HepG2 (cell line): Measurements from ENCODE around the gene TBXAS1. TPM values are rescaled to one million over a fixed set of nuclear protein-coding genes. Genes with fewer than 3 reads are reported as not detected.

Source experiments
- ATAC-seq: fragments of 200-7000 bp; cut with Tn5 transposase; 3 replicates; pipeline ENCODE4 v1.9.1; 2020; ENCODE audit warnings: mild to moderate bottlenecking, moderate library complexity
- BruUV-seq: library from RNA; stranded (reverse); fragments of 400-500 nt; replicated peaks from 2 replicates; lab custom pipeline; 2021; lab: Mats Ljungman, UMichigan
- CTCF ChIA-PET: fragments of 300-600 bp; formaldehyde crosslinking; extraction: SDS; loops from one replicate; lab custom pipeline; 2021; ENCODE audit warnings: low total read pairs, inconsistent platforms, low intra/inter-chr PET ratio; lab: Yijun Ruan, JAX
- POLR2A ChIA-PET: fragments of 350-600 bp; sonication (Branson Sonifier 250); formaldehyde crosslinking; loops from one replicate; lab custom pipeline; 2020; ENCODE audit warnings: antibody characterized with exemption, inconsistent platforms; lab: Yijun Ruan, JAX
- DNase-seq: peaks from one replicate; pipeline ENCODE4 v3.0.0-alpha.2; 2015; ENCODE audit warnings: low spot score
- FAIRE-seq: peaks from 3 replicates; lab custom pipeline; 2011; peaks lifted over from hg19 to GRCh38; lab: Jason Lieb, UNC
- H2AFZ ChIP-seq: one replicate; pipeline ENCODE4 v1.6.1; 2011; ENCODE audit warnings: low read length, inconsistent platforms
- H3K27ac ChIP-seq: fragments of 300-600 bp; 3 replicates; pipeline ENCODE4 v1.8.0; 2011; ENCODE audit warnings: mixed run types, mild to moderate bottlenecking, mixed read lengths, low read length, inconsistent platforms; ENCODE audit not compliant: insufficient read depth; ENCODE audit errors: extremely low read length
- H3K27me3 ChIP-seq, 2 experiments: fragments of 200-600 bp in 1 of 2; 2 replicates in 1 of 2; 3 replicates in 1 of 2; pipeline versions ENCODE4 v1.6.0 to v1.8.0; 2011; ENCODE audit warnings: low read length in 2 of 2, mild to moderate bottlenecking in 2 of 2, moderate library complexity in 2 of 2, inconsistent platforms in 1 of 2; ENCODE audit not compliant: insufficient read depth in 2 of 2, control insufficient read depth in 1 of 2
- H3K36me3 ChIP-seq, 2 experiments: fragments of 200-600 bp in 1 of 2; replicated peaks in 1 of 2; 2 replicates in 1 of 2; 3 replicates in 1 of 2; pipeline versions ENCODE4 v1.5.1 to v1.8.0; 2011; ENCODE audit warnings: low read length in 2 of 2, inconsistent platforms in 1 of 2; ENCODE audit not compliant: insufficient read depth in 2 of 2, control insufficient read depth in 1 of 2
- H3K4me1 ChIP-seq: 2 replicates; pipeline ENCODE4 v1.5.1; 2012; ENCODE audit warnings: low read length, inconsistent platforms; ENCODE audit not compliant: insufficient read depth
- H3K4me2 ChIP-seq: 2 replicates; pipeline ENCODE4 v1.6.0; 2011; ENCODE audit warnings: low read depth, low read length, inconsistent platforms
- H3K4me3 ChIP-seq, 3 experiments: fragments of 200-600 bp in 1 of 3; sonication (generic), shearing (Covaris generic) in 1 of 3; replicated peaks in 1 of 3; 2 replicates each; pipeline ENCODE4 v1.5.1; 2011 to 2016; ENCODE audit warnings: low read length in 3 of 3, inconsistent platforms in 2 of 3, low read depth in 2 of 3, mild to moderate bottlenecking in 2 of 3, control low read depth in 1 of 3, mixed read lengths in 1 of 3; ENCODE audit not compliant: insufficient read depth in 1 of 3
- H3K79me2 ChIP-seq: one replicate; pipeline ENCODE4 v1.6.1; 2011; ENCODE audit warnings: low read length, inconsistent platforms; ENCODE audit not compliant: insufficient read depth
- H3K9ac ChIP-seq: 2 replicates; pipeline ENCODE4 v1.6.0; 2011; ENCODE audit warnings: mild to moderate bottlenecking, low read depth, low read length, inconsistent platforms; ENCODE audit not compliant: insufficient read depth
- H3K9me3 ChIP-seq: 2 replicates; pipeline ENCODE4 v1.5.1; 2012; ENCODE audit warnings: mild to moderate bottlenecking, low read length
- H4K20me1 ChIP-seq: 2 replicates; pipeline ENCODE4 v1.6.0; 2011; ENCODE audit warnings: inconsistent platforms, mild to moderate bottlenecking, low read length, moderate library complexity; ENCODE audit not compliant: insufficient read depth
- ATF7-NPFF ChIP-seq: sonication (generic); formaldehyde crosslinking; IDR thresholded peaks from 2 replicates; pipeline ENCODE4 v1.8.1; 2023; ENCODE audit warnings: mild to moderate bottlenecking, low read depth, missing genetic modification reagents, moderate library complexity
- CREB1 ChIP-seq, 2 experiments: fragments of 450-650 bp in 1 of 2; IDR thresholded peaks; 2 replicates each; pipeline ENCODE4 v1.6.1; 2016 to 2017; ENCODE audit warnings: control low read depth in 1 of 2, mild to moderate bottlenecking in 1 of 2, missing compliant biosample characterization in 1 of 2, missing genetic modification characterization in 1 of 2
- GZF1 ChIP-seq: sonication (generic); formaldehyde crosslinking; IDR thresholded peaks from 2 replicates; pipeline ENCODE4 v1.5.1; 2020; ENCODE audit warnings: mild to moderate bottlenecking, missing genetic modification reagents
- MBD4 ChIP-seq: IDR thresholded peaks from 2 replicates; pipeline ENCODE4 v1.6.1; 2012; ENCODE audit warnings: low read length, inconsistent platforms, borderline replicate concordance
- MTERF4 ChIP-seq: sonication (generic); formaldehyde crosslinking; IDR thresholded peaks from 2 replicates; pipeline ENCODE4 v1.8.0; 2023; ENCODE audit warnings: mild to moderate bottlenecking, missing genetic modification reagents
- NCOA1 ChIP-seq: sonication (generic); formaldehyde crosslinking; IDR thresholded peaks from 2 replicates; pipeline ENCODE4 v1.9.0; 2021; ENCODE audit warnings: missing genetic modification reagents
- NR3C1 ChIP-seq: sonication (generic); formaldehyde crosslinking; IDR thresholded peaks from 2 replicates; pipeline ENCODE4 v1.4.0; 2020; ENCODE audit warnings: missing genetic modification reagents
- PBX2 ChIP-seq: IDR thresholded peaks from 2 replicates; pipeline ENCODE4 v1.6.1; 2016; ENCODE audit warnings: control low read depth
- SIN3A ChIP-seq: IDR thresholded peaks from 2 replicates; pipeline ENCODE4 v1.6.1; 2011; ENCODE audit warnings: low read depth, mild to moderate bottlenecking, control low read depth, low read length, borderline replicate concordance
- STAT5B ChIP-seq: sonication (generic); formaldehyde crosslinking; IDR thresholded peaks from 2 replicates; pipeline ENCODE4 v1.4.0; 2020; ENCODE audit warnings: missing genetic modification reagents
- ZNF33B ChIP-seq: sonication (generic); formaldehyde crosslinking; IDR thresholded peaks from 2 replicates; pipeline ENCODE4 v1.5.1; 2020; ENCODE audit warnings: mild to moderate bottlenecking, missing genetic modification reagents
- ZNF530 ChIP-seq: sonication (generic); formaldehyde crosslinking; IDR thresholded peaks from 2 replicates; pipeline ENCODE4 v1.5.0; 2020; ENCODE audit warnings: low read depth, mild to moderate bottlenecking, missing genetic modification reagents
- ZNF75D ChIP-seq: sonication (generic); formaldehyde crosslinking; IDR thresholded peaks from 2 replicates; pipeline ENCODE4 v1.8.1; 2023; ENCODE audit warnings: missing genetic modification reagents, mild to moderate bottlenecking, borderline replicate concordance
- WGBS: methylation state at CpG from one replicate; pipeline ENCODE4 v1.1.6; 2017; ENCODE audit warnings: low lambda C conversion rate; 5-methylcytosine and 5-hydroxymethylcytosine counted together
- in situ Hi-C: cut with HindIII; loops from 2 replicates; pipeline ENCODE4 v1.10.0; 2017; ENCODE audit warnings: low pct_unique_long_range_greater_than_20kb; ENCODE audit not compliant: extremely low pct_ligation_motif_present
- intact Hi-C: fragments of 100-400 bp; cut with micrococcal nuclease; formaldehyde crosslinking; loops from one replicate; pipeline ENCODE4 v1.10.0; 2022; ENCODE audit not compliant: unreplicated experiment
- polyA plus RNA-seq, 8 experiments: library from polyadenylated mRNA; depleted of rRNA in 3 of 8; stranded (reverse) in 7 of 8; unstranded in 1 of 8; fragments of >200 nt; fragmentation: Illumina TruSeq in 4 of 8; extraction: Trizol in 4 of 8; gene quantifications; 2 replicates each; pipeline versions ENCODE4 v1.2.1 to v1.2.3, GENCODE V29; 2011 to 2016; ENCODE audit warnings: low read depth in 4 of 8, missing spikeins in 1 of 8, mixed read lengths in 1 of 8; ENCODE audit not compliant: insufficient read depth in 1 of 8
- total RNA-seq, 5 experiments: library from RNA; depleted of rRNA; stranded (reverse); fragments of >200 nt; fragmentation: Illumina TruSeq; extraction: Trizol; gene quantifications; 2 replicates each; pipeline ENCODE4 v1.2.3, GENCODE V29; 2016; ENCODE audit warnings: low read depth in 1 of 5
- TF ChIP-seq, protein P1 (sequence below): sonication (generic); formaldehyde crosslinking; IDR thresholded peaks from 2 replicates; pipeline ENCODE4 v1.8.0; 2022; ENCODE audit warnings: mild to moderate bottlenecking, missing genetic modification reagents, moderate library complexity
- TF ChIP-seq, protein P2 (sequence below): sonication (generic); formaldehyde crosslinking; IDR thresholded peaks from 2 replicates; pipeline ENCODE4 v1.8.1; 2022; ENCODE audit warnings: mild to moderate bottlenecking, missing genetic modification reagents
- TF ChIP-seq, protein P3 (sequence below): sonication (generic); formaldehyde crosslinking; IDR thresholded peaks from 2 replicates; pipeline ENCODE4 v1.4.0; 2020; ENCODE audit warnings: mild to moderate bottlenecking, missing genetic modification reagents
- TF ChIP-seq, protein P4 (sequence below): sonication (generic); formaldehyde crosslinking; IDR thresholded peaks from 2 replicates; pipeline ENCODE4 v1.8.0; 2022; ENCODE audit warnings: mild to moderate bottlenecking, missing genetic modification reagents; ENCODE audit not compliant: insufficient replicate concordance

The TBXAS1 gene
- total and polyA plus RNA-seq, 2 of the 13 experiments (the other 11 are each of a cell fraction or from before 2014, with no cell fraction given): 4.0 to 4.9 TPM

DNA sequence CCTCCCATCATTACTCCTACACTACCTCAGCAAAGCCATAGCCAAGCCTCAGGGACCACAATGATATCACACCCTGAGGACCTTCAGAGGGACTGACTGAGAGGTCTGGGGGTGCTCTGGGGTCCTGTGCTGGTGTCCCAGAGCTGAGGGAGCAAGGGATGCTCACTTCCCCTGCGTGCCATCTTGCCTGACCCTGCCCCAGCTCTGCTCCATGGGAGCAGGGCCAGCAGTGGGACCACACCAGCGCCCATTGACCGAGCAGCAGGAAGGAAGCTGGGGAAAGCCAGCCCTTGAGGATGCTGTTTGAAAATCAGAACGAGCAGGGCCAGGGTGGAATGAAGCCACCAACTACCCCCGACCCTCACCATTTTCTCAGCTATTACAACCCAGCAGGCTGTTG is 130.7 kb downstream of the TBXAS1 start:
- H3K4me2 ChIP-seq: no peak overlapping the region
- CTCF ChIA-PET: no interaction called here
- no peak overlapping the region for H3K9ac ChIP-seq
- POLR2A ChIA-PET: no interaction called here
- no peak overlapping the region for H3K27ac ChIP-seq
- TF ChIP-seq MBD4: no peak
- no peak for TF ChIP-seq GZF1 (CRISPR knock-in tag)
- TF ChIP-seq ZNF33B (CRISPR knock-in tag): no peak
- TF ChIP-seq, protein P1, sequence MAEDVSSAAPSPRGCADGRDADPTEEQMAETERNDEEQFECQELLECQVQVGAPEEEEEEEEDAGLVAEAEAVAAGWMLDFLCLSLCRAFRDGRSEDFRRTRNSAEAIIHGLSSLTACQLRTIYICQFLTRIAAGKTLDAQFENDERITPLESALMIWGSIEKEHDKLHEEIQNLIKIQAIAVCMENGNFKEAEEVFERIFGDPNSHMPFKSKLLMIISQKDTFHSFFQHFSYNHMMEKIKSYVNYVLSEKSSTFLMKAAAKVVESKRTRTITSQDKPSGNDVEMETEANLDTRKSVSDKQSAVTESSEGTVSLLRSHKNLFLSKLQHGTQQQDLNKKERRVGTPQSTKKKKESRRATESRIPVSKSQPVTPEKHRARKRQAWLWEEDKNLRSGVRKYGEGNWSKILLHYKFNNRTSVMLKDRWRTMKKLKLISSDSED (CRISPR knock-in tag): no peak
- TF ChIP-seq NCOA1 (CRISPR knock-in tag): no peak
- TF ChIP-seq, protein P2, sequence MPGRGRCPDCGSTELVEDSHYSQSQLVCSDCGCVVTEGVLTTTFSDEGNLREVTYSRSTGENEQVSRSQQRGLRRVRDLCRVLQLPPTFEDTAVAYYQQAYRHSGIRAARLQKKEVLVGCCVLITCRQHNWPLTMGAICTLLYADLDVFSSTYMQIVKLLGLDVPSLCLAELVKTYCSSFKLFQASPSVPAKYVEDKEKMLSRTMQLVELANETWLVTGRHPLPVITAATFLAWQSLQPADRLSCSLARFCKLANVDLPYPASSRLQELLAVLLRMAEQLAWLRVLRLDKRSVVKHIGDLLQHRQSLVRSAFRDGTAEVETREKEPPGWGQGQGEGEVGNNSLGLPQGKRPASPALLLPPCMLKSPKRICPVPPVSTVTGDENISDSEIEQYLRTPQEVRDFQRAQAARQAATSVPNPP (CRISPR knock-in tag): no peak
- no peak for TF ChIP-seq MTERF4 (CRISPR knock-in tag)
- TF ChIP-seq, protein P3, sequence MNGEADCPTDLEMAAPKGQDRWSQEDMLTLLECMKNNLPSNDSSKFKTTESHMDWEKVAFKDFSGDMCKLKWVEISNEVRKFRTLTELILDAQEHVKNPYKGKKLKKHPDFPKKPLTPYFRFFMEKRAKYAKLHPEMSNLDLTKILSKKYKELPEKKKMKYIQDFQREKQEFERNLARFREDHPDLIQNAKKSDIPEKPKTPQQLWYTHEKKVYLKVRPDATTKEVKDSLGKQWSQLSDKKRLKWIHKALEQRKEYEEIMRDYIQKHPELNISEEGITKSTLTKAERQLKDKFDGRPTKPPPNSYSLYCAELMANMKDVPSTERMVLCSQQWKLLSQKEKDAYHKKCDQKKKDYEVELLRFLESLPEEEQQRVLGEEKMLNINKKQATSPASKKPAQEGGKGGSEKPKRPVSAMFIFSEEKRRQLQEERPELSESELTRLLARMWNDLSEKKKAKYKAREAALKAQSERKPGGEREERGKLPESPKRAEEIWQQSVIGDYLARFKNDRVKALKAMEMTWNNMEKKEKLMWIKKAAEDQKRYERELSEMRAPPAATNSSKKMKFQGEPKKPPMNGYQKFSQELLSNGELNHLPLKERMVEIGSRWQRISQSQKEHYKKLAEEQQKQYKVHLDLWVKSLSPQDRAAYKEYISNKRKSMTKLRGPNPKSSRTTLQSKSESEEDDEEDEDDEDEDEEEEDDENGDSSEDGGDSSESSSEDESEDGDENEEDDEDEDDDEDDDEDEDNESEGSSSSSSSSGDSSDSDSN (CRISPR knock-in tag): no peak
- no peak for TF ChIP-seq STAT5B (CRISPR knock-in tag)
- no peak for TF ChIP-seq ZNF530 (CRISPR knock-in tag)
- no peak for TF ChIP-seq CREB1 (IDR thresholded peaks at IDR 0.05)
- TF ChIP-seq CREB1 (CRISPR knock-in tag; IDR thresholded peaks at IDR 0.05): no peak
- TF ChIP-seq NR3C1: no peak
- TF ChIP-seq ATF7-NPFF (CRISPR knock-in tag): no peak
- TF ChIP-seq SIN3A: no peak
- no peak for TF ChIP-seq PBX2
- TF ChIP-seq, protein P4, sequence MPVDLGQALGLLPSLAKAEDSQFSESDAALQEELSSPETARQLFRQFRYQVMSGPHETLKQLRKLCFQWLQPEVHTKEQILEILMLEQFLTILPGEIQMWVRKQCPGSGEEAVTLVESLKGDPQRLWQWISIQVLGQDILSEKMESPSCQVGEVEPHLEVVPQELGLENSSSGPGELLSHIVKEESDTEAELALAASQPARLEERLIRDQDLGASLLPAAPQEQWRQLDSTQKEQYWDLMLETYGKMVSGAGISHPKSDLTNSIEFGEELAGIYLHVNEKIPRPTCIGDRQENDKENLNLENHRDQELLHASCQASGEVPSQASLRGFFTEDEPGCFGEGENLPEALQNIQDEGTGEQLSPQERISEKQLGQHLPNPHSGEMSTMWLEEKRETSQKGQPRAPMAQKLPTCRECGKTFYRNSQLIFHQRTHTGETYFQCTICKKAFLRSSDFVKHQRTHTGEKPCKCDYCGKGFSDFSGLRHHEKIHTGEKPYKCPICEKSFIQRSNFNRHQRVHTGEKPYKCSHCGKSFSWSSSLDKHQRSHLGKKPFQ: no peak
- TF ChIP-seq ZNF75D (CRISPR knock-in tag): no peak
- 60% methylated on average over 3 of the region's 5 CpGs for WGBS
- H3K27me3 ChIP-seq: peaks cover 0 to 7% of the 10 kb centered on the region in 2 experiments; a peak in 1 of 5 replicates
- H3K4me3 ChIP-seq: no peak overlapping the region
- H2AFZ ChIP-seq: no peak overlapping the region
- BruUV-seq: no TSS peak
- H3K4me1 ChIP-seq: no peaks in the 10 kb centered on the region
- FAIRE-seq (no peak), ATAC-seq (no peak), DNase-seq (no peak)
- no peaks in the 10 kb centered on the region for H3K36me3 ChIP-seq
- in situ Hi-C loops: no loop called here
- no peaks in the 10 kb centered on the region for H3K79me2 ChIP-seq
- H4K20me1 ChIP-seq: no peaks in the 10 kb centered on the region
- no peaks in the 10 kb centered on the region for H3K9me3 ChIP-seq
- intact Hi-C loops: no loop called here
